Lower leg skin (tissue), 4 donors: ENCODE measurements around the gene PPL. TPM values are rescaled to one million over a fixed set of nuclear protein-coding genes. Genes with fewer than 3 reads are reported as not detected.
"Not testable (repeated sequence)": the region's sequence is repeated elsewhere in the genome, so short reads cannot be mapped to it uniquely, and the experiment has no call there.

Experiments
- DNase-seq, 2 donors: peaks; one replicate each; pipeline ENCODE4 v3.0.0-alpha.2; 2019; ENCODE audit warnings: low spot score in 2 of 2
- H3K4me3 ChIP-seq: fragments of 200-600 bp; sonication (generic); 2 replicates; pipeline ENCODE4 v1.5.1; 2017; ENCODE audit warnings: mild to moderate bottlenecking, low read depth; ENCODE audit not compliant: poor library complexity, severe bottlenecking
- POLR2A ChIP-seq, 2 donors: fragments of 450-650 bp; IDR thresholded peaks; one replicate each; pipeline ENCODE4 v1.6.1; 2016 to 2017; ENCODE audit warnings: antibody characterized with exemption in 2 of 2, mild to moderate bottlenecking in 1 of 2, moderate library complexity in 1 of 2
- WGBS, 2 donors: methylation state at CpG; one replicate each; pipeline ENCODE4 v1.1.5; 2018; 5-methylcytosine and 5-hydroxymethylcytosine counted together
- intact Hi-C: fragments of 100-400 bp; cut with DNase I; formaldehyde crosslinking; loops from one replicate; pipeline ENCODE4 v1.15.0; 2023; ENCODE audit warnings: low total_unique reads
- total RNA-seq, 4 donors: library from RNA; depleted of rRNA; stranded (reverse); fragments of >200 nt; gene quantifications; one replicate each; pipeline ENCODE4 v1.1.0, GENCODE V29; 2016
- TF ChIP-seq, protein P1 (sequence below), 3 donors: fragments of 450-650 bp; IDR thresholded peaks; one replicate each; pipeline ENCODE4 v1.5.1; 2016; ENCODE audit warnings: antibody characterized with exemption in 3 of 3, mild to moderate bottlenecking in 3 of 3, moderate library complexity in 2 of 3

Gene PPL
- total RNA-seq, 4 donors from 2014 or later = 445 to 545 (median 495) TPM

- H3K4me3 ChIP-seq = no peak overlapping the region
- intact Hi-C loops = no loop called here
- 31 to 46% methylated on average over 29 of the region's 29 CpGs for WGBS, 2 donors
- no peak for DNase-seq
- TF ChIP-seq POLR2A (IDR thresholded peaks at IDR 0.05) = no peak
- TF ChIP-seq, protein P1, sequence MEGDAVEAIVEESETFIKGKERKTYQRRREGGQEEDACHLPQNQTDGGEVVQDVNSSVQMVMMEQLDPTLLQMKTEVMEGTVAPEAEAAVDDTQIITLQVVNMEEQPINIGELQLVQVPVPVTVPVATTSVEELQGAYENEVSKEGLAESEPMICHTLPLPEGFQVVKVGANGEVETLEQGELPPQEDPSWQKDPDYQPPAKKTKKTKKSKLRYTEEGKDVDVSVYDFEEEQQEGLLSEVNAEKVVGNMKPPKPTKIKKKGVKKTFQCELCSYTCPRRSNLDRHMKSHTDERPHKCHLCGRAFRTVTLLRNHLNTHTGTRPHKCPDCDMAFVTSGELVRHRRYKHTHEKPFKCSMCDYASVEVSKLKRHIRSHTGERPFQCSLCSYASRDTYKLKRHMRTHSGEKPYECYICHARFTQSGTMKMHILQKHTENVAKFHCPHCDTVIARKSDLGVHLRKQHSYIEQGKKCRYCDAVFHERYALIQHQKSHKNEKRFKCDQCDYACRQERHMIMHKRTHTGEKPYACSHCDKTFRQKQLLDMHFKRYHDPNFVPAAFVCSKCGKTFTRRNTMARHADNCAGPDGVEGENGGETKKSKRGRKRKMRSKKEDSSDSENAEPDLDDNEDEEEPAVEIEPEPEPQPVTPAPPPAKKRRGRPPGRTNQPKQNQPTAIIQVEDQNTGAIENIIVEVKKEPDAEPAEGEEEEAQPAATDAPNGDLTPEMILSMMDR (IDR thresholded peaks at IDR 0.05) = peak in 1 of 3 donors; percentile 35
These were observed 21.8 kb upstream of the PPL start for GRCh38 chr16:4958510-4959438.

- intact Hi-C loops = no loop called here
These were observed 21.0 kb upstream of the PPL start, which contains the start of gene SEC14L5 for GRCh38 chr16:4957720-4958509. SEC14L5 (plus strand) TSS chr16:4958330; CDS start chr16:4959324, 994 bp downstream.

DNA sequence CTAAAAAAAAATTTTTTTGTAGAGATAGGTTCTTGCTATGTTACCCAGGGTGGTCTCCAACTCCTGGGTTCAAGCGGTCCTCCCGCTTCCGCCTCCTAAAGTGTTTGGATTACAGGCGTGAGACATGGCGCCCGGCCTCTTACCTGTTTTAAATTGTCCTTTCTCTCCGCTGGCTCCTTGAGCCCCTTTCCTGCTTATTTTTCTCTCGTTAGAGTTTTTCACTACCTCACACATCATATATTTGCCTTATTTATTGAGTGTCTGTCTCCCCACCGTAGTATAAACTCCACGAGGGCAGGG, 20.4 kb upstream of the PPL start:
- 19 to 34% methylated on average over 10 of the region's 10 CpGs for WGBS, 2 donors
- H3K4me3 ChIP-seq = peak overlapping the region; percentile 41
- no peak for DNase-seq
- TF ChIP-seq POLR2A (IDR thresholded peaks at IDR 0.05) = no peak
- TF ChIP-seq, protein P1 (IDR thresholded peaks at IDR 0.05) = no peak
- intact Hi-C loops = no loop called here

More at GRCh38 chr16:4957720-4958509, 21.0 kb upstream of the PPL start, which contains the start of gene SEC14L5:
- DNase-seq = peak; percentile 98 to 99
- 0 to 2% methylated on average over 38 to 45 of the region's 56 CpGs for WGBS, 2 donors
- H3K4me3 ChIP-seq = peak within 1 kb of the TSS; percentile 41
- no peak for TF ChIP-seq POLR2A (IDR thresholded peaks at IDR 0.05)
- TF ChIP-seq, protein P1 (IDR thresholded peaks at IDR 0.05) = no peak

GRCh38 chr16:4954714-4955113, 17.8 kb upstream of the PPL start:
- TF ChIP-seq, protein P1 (IDR thresholded peaks at IDR 0.05) = no peak
- TF ChIP-seq POLR2A (IDR thresholded peaks at IDR 0.05) = no peak
- no peak overlapping the region for H3K4me3 ChIP-seq
- intact Hi-C loops = no loop called here
- DNase-seq = no peak
- 85 to 93% methylated on average over 1 of the region's 1 CpG for WGBS, 2 donors

- intact Hi-C loops, DNase-seq, H3K4me3 ChIP-seq: not testable (repeated sequence)
- 74 to 77% methylated on average over 3 of the region's 3 CpGs for WGBS, 2 donors
These were observed 14.6 kb upstream of the PPL start for GRCh38 chr16:4951583-4951982.

DNA sequence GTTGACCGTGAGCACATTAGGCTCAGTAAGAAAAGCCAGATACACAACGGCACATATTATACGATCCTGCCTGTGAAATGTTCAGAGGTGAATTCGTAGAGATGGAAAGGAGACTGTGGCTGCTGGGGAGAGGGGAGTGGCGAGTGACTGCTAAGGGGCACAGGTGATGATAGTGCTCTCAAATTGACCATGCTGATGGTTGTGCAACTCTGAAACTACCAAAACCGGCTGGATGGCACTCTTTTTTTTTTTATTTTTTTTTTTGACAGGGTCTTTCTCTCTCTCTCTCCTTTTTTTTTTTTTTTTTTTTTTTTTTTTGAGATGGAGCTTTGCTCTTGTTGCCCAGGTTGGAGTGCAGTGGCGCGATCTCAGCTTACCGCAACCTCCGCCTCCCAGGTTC, 13.0 kb upstream of the PPL start:
- 75 to 78% methylated on average over 10 of the region's 10 CpGs for WGBS, 2 donors
- TF ChIP-seq POLR2A (IDR thresholded peaks at IDR 0.05) = no peak
- TF ChIP-seq, protein P1 (IDR thresholded peaks at IDR 0.05) = no peak
- DNase-seq = no peak
- intact Hi-C loops = no loop called here
- H3K4me3 ChIP-seq = no peak overlapping the region
